GM21381 (cell line): Measurements from ENCODE around the gene CFAP61.
A peak's percentile ranks its signal among the peaks of the same experiment; 100 is the strongest.
"Not testable (repeated sequence)": the region's sequence is repeated elsewhere in the genome, so short reads cannot be mapped to it uniquely, and the experiment has no call there.

Experiments used
- ATAC-seq: cut with Tn5 transposase; IDR thresholded peaks from one replicate; pipeline ENCODE4 v1.9.1; 2021; ENCODE audit warnings: mild to moderate bottlenecking, moderate library complexity; ENCODE audit not compliant: unreplicated experiment

The CFAP61 gene

GRCh38 chr20:20304942-20305341, 252.6 kb downstream of the CFAP61 start:
- no peak for ATAC-seq

GRCh38 chr20:20312562-20312961, 260.2 kb downstream of the CFAP61 start:
- ATAC-seq = no peak

GRCh38 chr20:20317195-20317594, 264.9 kb downstream of the CFAP61 start:
- peak; percentile 87 for ATAC-seq

- peak; percentile 22 for ATAC-seq
Observed at GRCh38 chr20:20317621-20318364, 265.5 kb downstream of the CFAP61 start.

GRCh38 chr20:20318365-20319161, 266.2 kb downstream of the CFAP61 start:
- no peak for ATAC-seq

- no peak for ATAC-seq
Observed at GRCh38 chr20:20321134-20321533, 268.8 kb downstream of the CFAP61 start.

GRCh38 chr20:20321917-20322316, 269.6 kb downstream of the CFAP61 start:
- ATAC-seq = no peak

GRCh38 chr20:20322912-20323311, 270.6 kb downstream of the CFAP61 start:
- no peak for ATAC-seq

GRCh38 chr20:20327746-20328145, 275.4 kb downstream of the CFAP61 start:
- ATAC-seq = no peak

- no peak for ATAC-seq
Observed at GRCh38 chr20:20329564-20329963, 277.2 kb downstream of the CFAP61 start.

GRCh38 chr20:20331156-20331555, 278.8 kb downstream of the CFAP61 start:
- ATAC-seq = no peak

- no peak for ATAC-seq
Observed at GRCh38 chr20:20331817-20332216, 279.5 kb downstream of the CFAP61 start.

GRCh38 chr20:20333866-20334265, 281.5 kb downstream of the CFAP61 start:
- no peak for ATAC-seq

- ATAC-seq = peak; percentile 94
Observed at GRCh38 chr20:20334489-20334888, 282.2 kb downstream of the CFAP61 start.

GRCh38 chr20:20338133-20338730, 285.9 kb downstream of the CFAP61 start:
- ATAC-seq = no peak

GRCh38 chr20:20340443-20340842, 288.1 kb downstream of the CFAP61 start:
- ATAC-seq = no peak

- no peak for ATAC-seq
Observed at GRCh38 chr20:20341371-20341770, 289.0 kb downstream of the CFAP61 start.

GRCh38 chr20:20342066-20342465, 289.7 kb downstream of the CFAP61 start:
- no peak for ATAC-seq

- ATAC-seq = no peak
Observed at GRCh38 chr20:20343932-20344331, 291.6 kb downstream of the CFAP61 start.

GRCh38 chr20:20344476-20344875, 292.1 kb downstream of the CFAP61 start:
- ATAC-seq = no peak

GRCh38 chr20:20353576-20353975, 301.2 kb downstream of the CFAP61 start:
- no peak for ATAC-seq

- not testable (repeated sequence) for ATAC-seq
Observed at GRCh38 chr20:20355503-20355902, 303.2 kb downstream of the CFAP61 start.
